Endothelial cell of coronary artery (primary cell): ENCODE data around the gene TMCO6. TPM values are rescaled to one million over a fixed set of nuclear protein-coding genes. Genes with fewer than 3 reads are reported as not detected.

Experiments used
- total RNA-seq: library from RNA; depleted of rRNA; stranded (reverse); fragments of >200 nt; gene quantifications from 2 replicates; pipeline ENCODE4 v1.2.3, GENCODE V29; 2014

TMCO6 gene
- total RNA-seq = 7.4 and 10.5 TPM in 2 replicates

DNA sequence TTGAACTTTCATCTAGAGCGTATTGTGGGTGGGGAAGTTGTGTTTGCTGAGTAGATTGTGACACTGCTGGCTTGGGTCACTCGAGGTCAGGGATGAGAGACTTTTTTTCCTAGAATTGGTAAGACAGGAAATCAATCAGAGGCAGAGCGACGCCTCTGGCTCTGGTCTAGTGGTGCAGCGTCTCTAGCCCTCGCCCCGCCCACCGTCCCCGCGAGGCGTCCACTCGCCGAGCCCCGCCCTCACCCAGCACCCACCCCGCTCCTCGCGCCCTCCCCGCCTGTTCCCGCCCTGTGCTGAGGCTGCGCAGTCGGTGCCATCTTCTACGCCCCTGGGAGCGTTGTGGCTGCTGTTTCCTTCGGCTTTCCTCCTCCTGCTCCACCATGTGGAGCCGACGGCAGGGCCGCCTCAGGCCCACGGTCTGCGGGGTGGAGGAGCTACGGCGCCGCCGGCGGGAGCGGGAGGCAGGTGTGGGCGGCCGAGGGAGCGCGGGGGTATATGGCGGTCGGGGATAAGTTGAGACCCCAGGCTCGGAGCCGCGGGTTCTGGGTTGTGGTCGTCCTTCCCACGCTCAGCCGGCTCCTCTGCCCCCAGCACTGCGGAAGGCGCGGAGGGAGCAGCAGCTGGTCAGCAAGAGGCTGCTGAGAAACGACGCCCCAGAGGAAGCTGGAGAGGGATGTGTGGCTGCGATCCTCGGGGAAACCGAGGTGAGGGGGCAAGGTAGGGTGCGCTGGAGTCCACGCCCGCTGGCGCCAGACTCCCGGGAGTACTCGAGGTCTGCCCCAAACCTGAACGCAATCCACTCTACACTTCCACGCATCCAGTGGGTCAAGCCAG is at the start of gene TMCO6:
Gene TMCO6 (plus strand): TSS at position 304 of the 834 bp plus-strand sequence. CDS start 77 bp downstream, at position 381.

DNA sequence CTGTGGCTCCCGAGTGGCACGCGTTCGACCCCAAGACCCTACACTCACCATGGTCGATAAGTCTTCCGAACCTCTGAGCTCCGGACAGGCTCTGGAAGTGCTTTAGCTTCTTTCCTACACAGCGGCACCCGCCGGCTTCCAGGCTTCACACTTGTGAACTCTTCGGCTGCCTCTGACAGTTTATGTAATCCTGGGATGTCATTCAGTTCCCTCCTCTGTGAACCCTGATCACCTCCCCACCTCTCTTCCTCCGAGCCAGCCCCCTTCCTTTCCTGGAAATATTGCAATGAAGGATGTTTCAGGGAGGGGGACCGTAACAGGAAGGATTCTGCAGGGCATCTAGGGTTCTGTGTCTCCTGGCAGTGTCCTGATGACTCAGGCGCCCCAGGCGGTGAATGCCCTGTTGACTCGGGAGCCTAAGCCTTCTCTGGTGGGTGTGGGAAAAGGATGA is 6.2 kb upstream of the TMCO6 start, which contains the start of gene CD14:
Gene CD14 (minus strand): TSS at position 155 of the 451 bp plus-strand sequence. CDS start 104 bp downstream, at position 51.

DNA sequence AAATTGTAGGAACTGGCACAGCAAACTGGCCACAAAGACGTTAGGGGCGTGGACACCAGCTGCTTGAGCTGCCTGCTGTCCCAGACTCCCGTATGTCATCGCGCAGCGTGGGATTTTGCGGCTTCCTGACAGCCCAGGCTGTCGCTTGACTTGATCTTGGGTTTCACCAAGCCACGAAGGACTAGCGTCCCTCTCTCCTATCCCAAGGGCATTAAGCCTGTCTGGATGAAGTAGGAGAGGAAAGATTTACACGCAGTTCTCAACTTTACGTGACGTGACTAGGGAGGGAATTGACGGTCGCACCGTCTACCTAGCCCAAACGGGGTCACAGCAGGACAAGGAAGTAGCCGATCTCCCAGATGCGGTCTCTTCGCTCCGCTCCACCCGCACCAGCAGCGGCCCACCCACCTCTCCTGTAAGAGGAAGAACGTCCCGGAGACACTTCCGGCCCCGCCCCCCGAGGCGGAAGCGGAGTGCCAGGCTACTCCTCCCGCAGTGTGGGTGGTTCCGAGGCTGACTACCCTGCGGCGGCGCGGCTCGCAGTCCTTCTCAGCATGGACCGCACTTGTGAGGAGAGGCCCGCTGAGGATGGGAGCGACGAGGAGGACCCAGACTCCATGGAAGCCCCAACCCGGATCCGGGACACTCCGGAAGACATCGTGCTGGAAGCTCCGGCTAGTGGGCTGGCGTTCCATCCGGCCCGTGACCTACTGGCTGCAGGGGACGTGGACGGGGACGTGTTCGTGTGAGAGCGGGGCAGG is 25.3 kb downstream of the TMCO6 start, which contains the start of gene WDR55:
Gene WDR55 (plus strand): TSS at position 546 of the 761 bp plus-strand sequence. CDS start 9 bp downstream, at position 555.

DNA sequence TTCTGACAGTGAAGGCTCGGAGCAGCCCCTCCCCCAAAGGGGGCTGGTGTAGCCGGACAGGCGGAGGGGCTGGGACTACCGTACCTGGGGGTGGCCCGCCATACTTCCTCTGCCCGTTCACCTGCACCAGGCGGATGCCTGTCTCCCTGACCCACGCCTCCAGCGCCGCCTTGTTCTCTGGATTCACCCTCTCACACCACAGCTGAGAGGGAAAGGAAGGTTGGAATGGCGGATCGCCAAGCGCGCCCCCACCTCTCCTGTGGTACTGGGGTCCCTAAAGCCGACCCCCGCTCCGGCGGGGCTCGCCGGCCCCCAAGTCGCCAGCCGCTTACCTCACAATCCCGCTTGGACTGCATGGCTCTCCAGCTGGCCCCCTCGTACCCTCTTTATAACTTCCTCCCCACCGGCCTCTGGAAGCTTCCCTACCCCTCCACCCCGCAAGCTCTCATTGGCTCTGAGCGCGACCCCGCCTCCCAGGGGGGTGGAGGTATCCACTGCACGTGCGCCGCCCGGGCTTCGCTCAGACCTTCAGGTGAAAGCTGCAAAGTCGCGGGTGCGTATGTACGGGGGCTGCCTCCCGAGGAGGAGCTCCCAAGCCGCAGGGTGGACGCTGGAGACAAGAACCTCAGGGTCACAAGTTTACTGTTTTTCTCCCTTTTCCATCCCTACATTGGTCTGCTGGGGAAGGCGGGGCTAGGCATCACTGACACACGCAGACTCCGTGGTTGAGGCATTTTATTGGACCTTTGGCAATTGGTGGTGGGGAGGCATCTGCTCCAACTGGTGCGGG is 34.1 kb downstream of the TMCO6 start, which contains the start of gene DND1:
Gene DND1 (minus strand): TSS at position 390 of the 790 bp plus-strand sequence. CDS start 34 bp downstream, at position 356.

DNA sequence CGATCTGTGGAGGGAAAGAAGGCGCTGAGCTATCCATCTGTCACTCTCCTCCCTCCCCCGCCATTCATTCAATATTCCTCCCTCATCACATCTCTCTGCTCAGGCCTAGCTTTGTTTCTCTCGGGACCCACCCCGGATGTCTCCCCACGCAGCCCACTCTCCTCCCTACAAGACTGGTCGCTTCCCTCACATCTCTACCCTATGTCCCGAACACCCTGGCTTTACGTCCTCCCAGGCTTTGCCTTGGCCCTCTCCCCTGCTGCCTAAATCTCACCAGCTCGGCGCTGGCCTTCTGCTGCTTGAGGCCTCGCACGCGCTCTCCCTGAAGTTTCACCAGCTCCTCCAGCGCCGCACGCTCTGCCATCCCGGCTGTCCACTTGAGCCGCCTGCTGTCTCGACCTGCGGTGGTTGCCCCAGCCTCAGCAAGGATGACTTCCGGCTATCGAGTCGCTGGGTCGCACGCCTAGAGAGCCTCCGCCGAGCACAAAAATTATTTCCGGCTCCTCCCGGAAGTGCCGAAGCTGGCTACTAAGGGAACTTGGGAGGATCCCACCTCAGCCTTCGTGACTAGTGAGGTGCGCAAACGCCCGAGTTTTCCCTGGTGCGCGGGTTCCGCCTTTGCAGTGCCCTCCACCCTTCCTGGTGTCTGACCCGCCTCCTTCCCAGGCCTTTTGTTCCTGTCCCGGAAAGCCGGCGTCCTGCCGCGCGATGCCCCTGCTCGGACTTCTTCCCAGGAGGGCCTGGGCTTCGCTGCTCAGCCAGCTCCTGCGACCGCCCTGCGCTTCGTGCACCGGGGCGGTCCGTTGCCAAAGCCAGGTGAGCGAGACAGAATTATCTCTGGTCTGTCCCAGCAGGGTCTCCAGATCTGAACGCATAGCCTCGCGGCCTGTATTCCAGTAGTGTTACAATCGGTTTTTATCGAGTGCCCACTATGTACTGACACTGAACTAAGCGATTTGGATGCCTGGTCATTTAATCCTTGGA is 52.0 kb downstream of the TMCO6 start, which contains the start of the genes HARS1 and HARS2:
Gene HARS1 (minus strand): TSS at position 430 of the 984 bp plus-strand sequence. CDS start 66 bp downstream, at position 364.
Gene HARS2 (plus strand): TSS at position 515 of the 984 bp plus-strand sequence. CDS start 194 bp downstream, at position 709.

Other genes with a start within 250 kb of the TMCO6 start
- gene ANKHD1, start 237.6 kb upstream of the TMCO6 start, total RNA-seq = 51.0 and 71.2 TPM in 2 replicates
- gene EIF4EBP3, start 91.8 kb upstream of the TMCO6 start, total RNA-seq = 0.54 and 0.75 TPM in 2 replicates
- gene SRA1, start 82.0 kb upstream of the TMCO6 start, total RNA-seq = 19.2 and 20.9 TPM in 2 replicates
- 4.9 and 12.1 TPM in 2 replicates for gene APBB3, start 74.9 kb upstream of the TMCO6 start, total RNA-seq
- gene SLC35A4, start 74.6 kb upstream of the TMCO6 start, total RNA-seq = 18.4 and 19.8 TPM in 2 replicates
- 0.09 and 2.2 TPM in 2 replicates for gene CD14, start 6.3 kb upstream of the TMCO6 start, total RNA-seq
- 54.1 and 75.7 TPM in 2 replicates for gene NDUFA2, start 8.2 kb downstream of the TMCO6 start, total RNA-seq
- gene IK, start 8.4 kb downstream of the TMCO6 start, total RNA-seq = 109 and 111 TPM in 2 replicates
- 26.4 and 29.5 TPM in 2 replicates for gene WDR55, start 25.5 kb downstream of the TMCO6 start, total RNA-seq
- 0.09 and 0.19 TPM in 2 replicates for gene DND1, start 34.1 kb downstream of the TMCO6 start, total RNA-seq
- gene HARS1, start 51.9 kb downstream of the TMCO6 start, total RNA-seq = 79.3 and 96.4 TPM in 2 replicates
- 31.3 and 32.5 TPM in 2 replicates for gene HARS2, start 52.0 kb downstream of the TMCO6 start, total RNA-seq
- gene ZMAT2, start 61.0 kb downstream of the TMCO6 start, total RNA-seq = 54.5 and 63.3 TPM in 2 replicates
- gene PCDHA1, start 146.7 kb downstream of the TMCO6 start, total RNA-seq = under 0.01 TPM in 1 of 2 replicates, not detected in the other
- 0.18 and 0.19 TPM in 2 replicates for gene PCDHA2, start 155.4 kb downstream of the TMCO6 start, total RNA-seq
- gene PCDHA3, start 161.6 kb downstream of the TMCO6 start, total RNA-seq = 0.28 and 0.36 TPM in 2 replicates
- 0.75 and 1.1 TPM in 2 replicates for gene PCDHA4, start 167.6 kb downstream of the TMCO6 start, total RNA-seq
- gene PCDHA5, start 182.2 kb downstream of the TMCO6 start, total RNA-seq = 0.09 TPM in 2 replicates
- 0.56 and 0.63 TPM in 2 replicates for gene PCDHA6, start 188.5 kb downstream of the TMCO6 start, total RNA-seq
- gene PCDHA7, start 194.8 kb downstream of the TMCO6 start, total RNA-seq = 0.27 and 0.28 TPM in 2 replicates
- gene PCDHA8, start 201.7 kb downstream of the TMCO6 start, total RNA-seq = 0.09 and 0.19 TPM in 2 replicates
- 0.09 TPM in 2 replicates for gene PCDHA9, start 208.9 kb downstream of the TMCO6 start, total RNA-seq
- 0.45 and 0.56 TPM in 2 replicates for gene PCDHA10, start 216.4 kb downstream of the TMCO6 start, total RNA-seq
- 0.09 and 0.27 TPM in 2 replicates for gene PCDHA11, start 229.5 kb downstream of the TMCO6 start, total RNA-seq
- gene PCDHA12, start 235.9 kb downstream of the TMCO6 start, total RNA-seq = 0.09 and 0.19 TPM in 2 replicates
- 0.09 and 0.19 TPM in 2 replicates for gene PCDHA13, start 242.7 kb downstream of the TMCO6 start, total RNA-seq